Stimulated activated CD8-positive, alpha-beta memory T cell treated with anti-CD3 and anti-CD28 coated beads, Interleukin-15, amount 100 ng/mL, for 4 hours (primary cell): ENCODE data around the gene FRMD4A.
"Not testable (repeated sequence)": the region's sequence is repeated elsewhere in the genome, so short reads cannot be mapped to it uniquely, and the experiment has no call there.

Experiments
- DNase-seq, 2 donors: peaks; one replicate each; pipeline ENCODE4 v3.0.0-alpha.2; 2020; ENCODE audit warnings: low read depth in 2 of 2

FRMD4A gene

DNA sequence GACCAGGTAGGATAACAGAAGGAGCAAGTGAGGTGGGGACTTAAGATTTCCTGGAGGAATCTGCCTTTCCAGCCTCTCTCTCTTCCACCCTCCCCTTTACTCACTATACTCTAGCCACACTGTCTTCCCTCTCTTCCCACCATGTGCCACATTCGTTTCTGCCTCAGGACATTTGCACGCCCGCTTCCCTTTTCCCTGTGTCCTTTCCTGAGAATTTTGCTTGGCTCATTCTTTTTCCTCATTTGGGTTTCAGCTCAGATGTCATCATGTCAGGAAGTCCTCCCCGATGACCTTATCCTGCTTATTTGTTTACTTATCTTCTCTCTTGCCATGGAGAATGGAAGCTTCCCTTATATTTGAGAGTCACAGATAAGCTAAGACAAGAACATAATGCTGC, 380.2 kb downstream of the FRMD4A start:
- no peak for DNase-seq

DNA sequence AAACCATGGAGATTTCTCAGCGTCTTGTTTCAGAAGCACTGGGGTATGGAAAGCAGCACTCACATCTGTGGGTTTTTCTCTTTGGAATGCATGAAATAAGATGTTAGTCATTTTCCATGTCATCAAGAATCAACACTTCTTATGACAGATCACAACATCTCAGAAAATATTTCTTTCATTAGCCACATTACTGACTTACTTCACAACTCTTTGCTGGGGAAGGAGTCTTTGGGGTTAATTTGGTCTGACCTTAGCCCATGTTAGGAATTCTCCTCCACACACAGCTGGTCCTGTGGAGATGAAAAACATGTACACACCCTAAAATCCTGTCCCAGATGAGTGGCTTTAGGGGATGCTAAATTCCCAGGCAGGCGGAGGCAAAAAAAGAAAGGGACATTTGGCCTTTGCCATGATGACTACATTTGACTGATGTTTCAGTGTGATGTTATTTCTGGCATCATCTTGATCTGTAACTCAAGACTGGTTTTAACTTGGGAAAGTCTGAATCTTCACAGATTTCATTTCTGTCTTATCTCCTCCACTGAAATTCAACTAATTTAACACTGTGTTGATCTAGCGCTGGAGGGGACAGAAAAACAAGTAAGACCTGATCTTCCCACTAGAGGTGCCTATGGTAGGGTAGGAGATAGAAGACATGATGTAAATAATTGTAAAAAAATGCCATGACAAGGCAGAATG, 380.7 kb downstream of the FRMD4A start:
- DNase-seq: no peak

DNA sequence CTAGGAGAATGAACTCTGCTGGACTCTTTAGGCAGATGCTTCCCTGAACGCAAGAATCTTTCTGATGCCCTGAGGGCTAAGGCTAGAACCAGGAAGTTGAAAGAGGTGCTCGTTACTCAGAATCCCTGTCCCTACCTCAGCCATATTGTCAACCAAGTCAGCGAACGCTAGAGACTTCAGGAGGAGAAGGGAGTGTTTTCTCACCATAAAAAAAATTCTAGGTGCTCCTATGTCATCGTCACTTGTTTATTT, 384.6 kb downstream of the FRMD4A start:
- no peak for DNase-seq

DNA sequence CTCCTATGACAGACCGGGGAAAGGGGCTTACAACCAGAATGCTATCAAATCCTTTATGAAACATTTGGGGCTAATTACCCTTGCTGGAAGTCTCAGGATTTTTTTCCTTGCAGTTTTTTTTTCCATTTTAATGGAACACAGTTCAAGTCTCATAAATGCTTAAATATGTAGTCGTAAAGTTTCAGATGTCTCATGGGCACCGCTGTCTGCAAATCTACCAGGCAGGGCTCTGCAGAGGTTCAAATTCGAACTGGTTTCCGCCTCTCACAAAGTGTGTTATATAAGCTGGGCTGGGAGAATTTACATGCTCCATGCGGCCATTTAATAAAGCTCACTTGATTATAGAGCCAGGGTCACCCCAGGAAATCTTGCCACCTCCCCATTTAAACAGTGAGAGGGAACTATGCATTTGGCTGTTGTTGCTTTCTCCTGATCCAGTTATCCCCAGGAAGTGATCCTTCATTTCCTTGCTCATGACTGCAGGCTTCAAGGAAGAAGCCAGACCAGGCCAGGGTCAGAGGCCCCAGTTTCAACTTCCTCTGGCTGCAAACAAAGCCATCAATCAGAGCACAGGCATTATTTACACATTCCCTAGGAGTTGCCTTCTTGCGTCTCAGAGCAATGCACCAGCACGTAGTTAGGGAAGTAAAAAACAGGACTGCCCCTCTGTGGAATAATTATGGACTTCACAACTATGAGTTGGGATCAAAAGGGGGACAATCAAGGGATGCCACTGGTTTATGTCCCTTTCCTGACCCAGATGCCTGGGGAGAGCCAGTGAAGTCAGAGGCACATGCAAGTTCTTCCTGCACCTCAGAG, 385.1 kb downstream of the FRMD4A start:
- DNase-seq: no peak

DNA sequence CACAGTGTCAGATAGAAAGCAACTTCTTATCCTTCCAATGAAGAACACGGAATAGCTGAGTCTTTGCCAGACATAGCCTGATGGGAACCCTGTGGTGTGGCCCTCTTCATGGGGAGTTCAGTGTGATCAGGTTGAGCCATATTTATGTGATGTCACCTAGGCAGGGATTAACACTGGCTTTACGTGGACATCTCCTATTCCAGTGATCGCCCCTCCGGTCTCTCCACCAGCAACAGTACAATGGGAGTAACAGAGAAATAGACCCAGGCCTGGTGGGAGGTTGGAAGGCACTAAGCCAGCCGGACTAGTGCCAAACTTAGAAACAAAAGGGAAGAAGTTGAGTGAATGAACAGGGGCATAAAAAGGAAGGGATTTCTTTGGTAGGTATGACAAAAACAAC, 385.9 kb downstream of the FRMD4A start:
- no peak for DNase-seq

DNA sequence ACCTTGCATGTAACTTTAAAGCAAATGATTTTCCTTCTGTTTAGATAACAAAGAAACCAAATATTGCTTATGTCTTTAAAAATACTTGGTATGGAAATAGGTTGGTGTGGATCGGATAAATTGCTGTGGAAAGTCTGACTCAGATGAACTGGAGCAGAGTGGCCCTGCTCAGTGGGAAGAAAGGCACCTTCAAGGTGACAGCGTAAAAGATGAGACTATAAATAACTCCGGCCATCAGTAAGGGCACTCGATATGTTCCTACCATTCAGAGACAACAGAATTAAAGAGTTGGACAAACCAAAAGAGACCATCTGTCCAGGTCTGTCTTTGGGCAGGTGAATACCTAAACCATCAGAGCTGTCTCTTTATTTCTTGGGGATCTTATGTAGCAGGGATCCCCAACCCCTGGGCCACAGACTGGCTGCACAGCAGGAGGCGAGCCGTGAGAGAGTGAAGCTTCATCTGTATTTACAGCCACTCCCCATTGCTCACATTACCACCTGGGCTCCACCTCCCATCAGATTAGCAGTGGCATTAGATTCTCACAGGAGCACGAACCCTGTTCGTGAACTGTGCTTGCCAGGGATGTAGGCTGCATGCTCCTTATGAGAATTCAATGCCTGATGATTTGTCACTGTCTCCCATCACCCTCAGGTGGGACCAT, 386.9 kb downstream of the FRMD4A start:
- DNase-seq: no peak

DNA sequence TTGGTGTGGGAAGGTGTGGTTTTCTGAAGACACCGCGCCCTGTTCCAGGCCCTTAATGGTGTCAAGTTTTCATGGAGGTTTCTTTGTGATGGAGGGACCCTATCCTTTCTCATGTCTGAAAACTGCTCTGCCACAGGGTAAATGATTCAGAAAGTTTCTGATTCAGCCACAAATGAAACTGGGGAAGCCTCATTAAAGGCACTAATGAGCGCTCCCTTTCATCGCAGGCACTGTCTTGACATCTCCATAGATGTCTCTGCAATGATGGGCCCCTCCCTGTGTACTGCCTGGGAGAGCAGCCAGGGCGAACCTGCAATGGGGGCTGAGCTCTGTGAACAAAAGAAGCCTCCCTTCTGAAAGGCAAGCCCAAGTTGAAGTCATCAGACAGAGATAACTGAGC, 388.7 kb downstream of the FRMD4A start:
- DNase-seq: no peak

DNA sequence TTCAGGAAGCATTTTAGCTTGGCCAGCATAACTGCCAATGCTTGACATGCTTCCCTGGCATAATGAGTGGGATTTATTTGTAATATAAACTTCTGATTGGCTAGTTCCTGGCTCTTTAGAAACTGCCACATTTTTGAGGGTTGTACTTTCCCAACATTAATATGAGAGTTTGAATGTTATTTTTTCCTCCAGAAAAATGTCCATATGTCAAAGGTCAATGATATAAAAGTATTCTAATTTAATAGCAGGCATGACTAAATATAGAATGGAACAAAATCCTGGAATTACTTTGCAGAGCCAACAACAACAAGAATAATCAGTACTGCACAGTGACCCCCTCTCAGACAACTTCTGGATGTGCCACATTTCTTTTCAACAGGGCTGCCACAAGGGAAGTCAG, 391.3 kb downstream of the FRMD4A start:
- DNase-seq: no peak

DNA sequence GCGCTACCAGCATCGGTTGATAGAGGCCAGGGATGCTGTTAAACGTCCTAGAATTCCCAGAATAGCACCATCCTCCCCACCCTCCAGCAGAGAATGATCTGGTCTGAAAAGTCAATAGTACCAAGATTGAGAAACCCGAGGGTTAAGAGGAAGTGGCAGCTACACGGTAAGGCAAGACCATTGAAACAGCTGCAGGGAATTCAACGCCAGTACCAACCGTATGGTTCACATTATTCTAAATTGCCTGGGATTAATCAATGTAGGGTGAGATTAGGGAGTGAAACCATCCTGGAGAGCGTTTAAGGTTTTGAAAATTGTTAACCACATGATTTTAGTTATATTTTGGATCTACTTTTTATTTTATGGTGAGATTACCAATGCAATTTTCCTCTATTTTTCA, 391.8 kb downstream of the FRMD4A start:
- DNase-seq: no peak

DNA sequence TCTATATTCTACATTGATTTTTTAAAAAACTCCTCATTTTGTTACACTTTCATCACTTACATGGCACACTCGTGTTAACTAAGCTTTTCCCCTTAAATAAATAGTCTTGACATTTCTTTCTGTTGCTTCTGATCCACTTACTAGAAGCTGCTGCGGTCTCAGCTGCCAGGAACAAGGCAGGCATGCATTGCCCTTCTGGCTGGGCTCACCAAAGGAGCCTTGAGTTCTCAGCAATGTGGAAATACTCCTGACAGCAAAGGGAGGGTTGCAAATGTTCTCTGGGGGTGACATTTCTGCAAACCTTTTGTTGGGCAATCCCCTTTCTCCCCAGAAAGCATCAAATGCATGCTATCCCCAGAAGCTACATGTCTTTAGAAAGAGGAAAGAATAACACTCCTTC, 393.9 kb downstream of the FRMD4A start:
- no peak for DNase-seq

DNA sequence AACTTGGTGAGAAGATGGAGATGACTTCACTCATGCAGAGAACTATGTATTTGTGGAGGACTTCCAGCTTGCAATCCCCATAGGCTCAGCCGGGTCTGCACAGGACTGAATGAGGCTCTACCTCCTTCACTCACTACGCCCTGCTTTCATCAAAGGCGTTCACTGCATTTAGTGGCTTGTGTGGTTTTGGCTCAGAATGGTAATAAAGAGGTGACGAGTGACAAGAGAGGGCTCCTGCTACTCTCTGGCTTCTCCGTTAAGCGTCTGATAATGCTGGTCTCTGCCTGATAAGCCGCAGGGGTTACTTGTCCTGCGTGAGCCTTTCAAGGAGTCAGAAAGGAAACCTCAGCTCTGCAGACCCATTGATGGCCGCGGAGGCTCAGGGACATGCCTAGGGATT, 400.6 kb downstream of the FRMD4A start:
- no peak for DNase-seq

DNA sequence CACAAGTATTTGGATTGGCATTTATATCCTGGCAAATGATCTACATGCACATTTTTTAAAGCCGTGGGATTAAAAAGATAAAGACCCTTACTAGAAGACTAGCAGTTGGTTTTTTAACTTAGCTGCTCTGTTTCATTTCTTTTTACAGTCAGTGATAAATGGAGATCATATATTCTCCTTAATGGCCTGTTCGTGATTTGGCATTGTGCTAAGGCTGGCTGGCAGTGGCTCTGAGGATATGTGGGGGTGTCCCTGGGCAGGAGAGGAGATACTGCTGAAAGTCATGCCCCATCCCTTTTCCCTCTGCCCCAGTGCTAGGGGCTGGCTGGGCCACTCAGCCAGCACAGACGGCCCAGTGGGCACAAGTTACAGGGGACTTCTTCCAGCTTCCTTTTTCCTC, 402.3 kb downstream of the FRMD4A start:
- no peak for DNase-seq

DNA sequence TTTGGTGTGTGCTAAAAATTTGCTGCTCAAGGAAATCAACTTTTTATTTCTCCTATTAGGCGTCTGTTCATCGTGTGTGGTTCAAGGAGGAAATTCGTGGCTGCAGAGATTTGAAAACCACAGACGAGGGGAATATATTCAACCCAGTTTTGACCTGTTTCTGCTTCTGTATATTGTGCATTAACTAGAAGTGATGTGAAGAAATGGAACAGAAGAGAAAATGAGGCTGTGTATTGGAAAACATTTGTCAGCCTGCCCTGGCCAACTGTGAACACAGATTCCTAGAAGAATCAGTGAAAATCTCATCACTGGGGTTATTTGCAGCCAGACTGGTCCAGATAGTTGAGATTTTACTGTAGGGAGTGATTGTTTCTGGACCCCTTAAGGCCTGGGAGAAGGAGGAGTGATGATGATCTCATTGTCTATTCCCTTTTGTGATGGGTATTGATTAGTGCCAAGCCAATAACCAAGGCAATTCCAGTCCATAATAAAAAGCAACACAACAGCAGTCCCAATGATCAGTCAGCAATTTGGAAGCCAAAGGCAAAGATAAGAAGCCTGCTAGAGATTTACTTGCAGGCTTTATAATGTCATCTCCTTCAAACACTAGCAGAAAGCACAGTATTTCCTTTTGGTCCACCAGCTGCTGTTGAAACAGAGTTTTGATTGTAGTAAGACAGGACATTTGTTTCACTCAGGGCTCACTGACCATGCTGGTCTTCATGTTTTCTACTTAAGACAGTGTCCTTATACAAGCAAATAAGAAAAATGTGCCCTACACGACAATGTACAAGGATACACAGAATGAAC, 404.5 kb downstream of the FRMD4A start:
- DNase-seq: no peak

DNA sequence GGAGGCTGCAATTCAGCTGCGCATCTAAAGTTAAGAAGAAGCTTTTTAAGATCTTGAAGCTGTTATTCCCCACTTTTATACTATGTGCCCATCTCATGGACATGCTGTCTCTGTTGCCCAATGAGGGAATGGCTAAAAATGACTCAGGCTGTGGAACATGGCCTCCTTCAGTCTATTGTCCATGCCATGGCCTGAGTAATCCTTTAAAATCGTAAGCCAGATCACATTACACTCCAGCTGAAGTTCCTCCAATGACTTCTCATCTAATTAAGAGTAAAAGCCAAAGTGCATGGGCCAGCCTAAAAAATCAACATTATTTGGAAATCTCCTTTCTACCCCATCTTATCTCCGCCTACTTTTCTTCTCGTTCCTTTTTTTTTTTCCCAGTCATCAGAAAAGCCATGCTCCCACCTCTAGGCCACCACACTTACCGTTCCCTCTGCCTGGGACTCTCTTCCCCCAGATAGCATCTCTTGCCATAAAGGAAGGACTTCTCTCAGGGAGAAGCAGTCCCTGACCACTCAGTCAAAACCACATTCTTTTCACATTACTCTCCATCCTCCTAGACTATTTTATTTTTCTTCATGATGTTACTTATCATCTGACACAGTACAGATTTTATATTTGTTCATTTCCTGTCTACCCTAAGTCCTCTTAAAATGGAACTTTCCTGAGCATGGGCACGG, 406.5 kb downstream of the FRMD4A start:
- no peak for DNase-seq

DNA sequence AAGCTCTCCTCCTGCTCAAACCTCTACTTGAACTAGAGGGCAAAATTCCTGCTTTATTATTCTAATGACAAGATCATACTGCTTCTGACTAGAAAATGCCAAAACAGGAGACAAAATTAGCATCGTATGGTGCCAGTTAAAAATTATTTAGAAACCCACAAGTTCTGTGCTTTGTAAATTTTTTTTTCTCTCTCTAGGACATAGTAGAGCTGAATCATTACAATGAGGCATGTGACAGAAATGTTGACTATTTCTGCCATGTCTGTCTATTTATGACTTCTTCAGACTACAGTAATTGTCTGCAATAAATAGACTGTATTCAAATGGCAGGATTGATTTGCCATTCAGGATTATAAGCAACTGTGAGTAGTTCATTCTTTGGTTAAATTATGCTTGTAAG, 408.1 kb downstream of the FRMD4A start:
- no peak for DNase-seq

DNA sequence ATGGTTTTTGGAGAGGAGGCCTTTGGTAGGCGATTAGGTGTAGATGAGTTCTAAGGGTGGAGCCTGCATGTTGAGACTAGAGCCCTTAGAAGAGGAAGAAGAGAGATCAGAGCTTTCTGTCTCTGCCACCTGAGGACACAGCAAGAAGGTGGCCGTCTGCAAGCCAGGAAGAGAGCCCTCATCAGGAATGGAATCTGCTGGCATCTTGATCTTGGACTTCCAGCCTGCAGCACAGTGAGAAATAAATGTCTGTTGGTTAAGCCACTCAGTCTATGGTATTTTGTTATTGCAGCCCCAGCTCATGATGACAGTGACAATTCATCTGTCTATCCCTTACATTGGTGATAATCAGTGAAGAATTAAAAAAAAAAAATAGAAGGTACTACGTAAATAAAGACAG, 408.8 kb downstream of the FRMD4A start:
- DNase-seq: no peak

DNA sequence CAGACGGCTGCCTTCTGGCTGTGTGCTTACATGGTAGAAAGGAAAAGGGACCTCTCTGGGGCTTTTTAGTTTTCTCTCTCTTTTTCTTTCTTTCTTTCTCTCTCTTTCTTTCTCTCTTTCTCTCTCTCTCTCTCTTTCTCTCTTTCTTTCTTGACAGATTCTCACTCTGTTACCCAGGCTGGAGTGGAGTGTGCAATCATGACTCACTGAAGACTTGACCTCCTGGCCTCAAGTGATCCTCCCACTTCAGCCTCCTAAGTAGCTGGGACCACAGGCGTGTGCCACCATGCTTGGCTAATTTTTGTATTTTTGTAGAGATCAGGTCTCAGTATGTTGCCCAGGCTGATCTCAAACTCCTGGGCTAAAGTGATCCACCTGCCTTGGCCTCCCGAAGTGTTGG, 409.6 kb downstream of the FRMD4A start:
- not testable (repeated sequence) for DNase-seq

DNA sequence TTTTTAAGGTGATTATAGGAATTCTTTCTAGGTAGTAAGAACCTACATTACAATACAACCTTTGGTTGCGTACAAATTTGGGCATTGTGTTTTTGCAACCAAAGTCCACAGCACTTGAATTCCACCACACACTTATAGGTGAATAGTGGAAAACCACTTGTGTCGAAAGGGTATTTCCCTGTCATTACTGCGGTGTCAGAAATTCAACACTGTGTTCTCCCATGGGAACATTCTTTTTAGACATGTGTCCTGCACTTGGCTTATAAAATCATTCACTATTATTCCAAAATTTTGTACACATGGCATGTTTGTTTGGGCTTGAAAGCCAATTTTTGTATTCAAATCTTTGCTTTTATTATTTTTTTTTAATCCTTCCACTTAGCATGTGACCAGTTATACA, 410.3 kb downstream of the FRMD4A start:
- DNase-seq: no peak

DNA sequence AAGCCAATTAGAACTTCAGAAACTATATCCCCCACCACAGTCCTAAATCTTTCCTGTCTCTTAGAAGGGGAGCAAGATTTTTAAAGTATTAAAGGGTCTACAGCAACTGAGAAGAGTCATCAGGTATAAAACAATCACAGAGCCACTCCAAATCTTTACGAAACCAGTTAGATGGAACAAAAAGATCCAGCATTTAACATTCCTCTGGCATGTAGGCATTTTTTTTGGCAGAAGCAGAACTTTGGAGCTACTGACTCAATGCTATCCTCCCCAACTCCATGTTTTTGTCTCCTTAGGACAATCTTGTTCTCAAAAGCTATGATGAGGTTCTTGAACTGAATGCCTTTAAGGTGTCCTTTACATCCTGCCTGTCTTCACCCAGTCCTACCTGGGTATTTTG, 410.7 kb downstream of the FRMD4A start:
- no peak for DNase-seq

DNA sequence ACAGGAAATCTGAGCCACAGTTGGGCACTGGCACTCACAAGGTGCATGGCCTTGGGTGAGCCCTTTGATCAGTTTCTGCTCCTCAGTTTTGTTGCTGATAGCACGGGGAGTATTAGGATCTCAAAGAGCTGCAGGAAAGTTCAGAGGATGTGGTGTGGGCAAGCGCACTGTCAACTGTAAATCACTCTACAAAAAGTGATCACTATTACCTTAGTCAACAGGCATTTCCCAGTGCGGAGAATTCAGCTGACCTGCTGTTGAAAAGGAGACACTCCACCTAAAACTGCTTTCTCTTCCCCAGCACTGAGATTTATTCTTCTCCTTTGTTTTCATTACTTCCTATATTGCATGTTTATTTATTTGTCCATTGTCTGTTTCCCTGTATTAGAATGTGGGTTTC, 412.9 kb downstream of the FRMD4A start:
- no peak for DNase-seq

DNA sequence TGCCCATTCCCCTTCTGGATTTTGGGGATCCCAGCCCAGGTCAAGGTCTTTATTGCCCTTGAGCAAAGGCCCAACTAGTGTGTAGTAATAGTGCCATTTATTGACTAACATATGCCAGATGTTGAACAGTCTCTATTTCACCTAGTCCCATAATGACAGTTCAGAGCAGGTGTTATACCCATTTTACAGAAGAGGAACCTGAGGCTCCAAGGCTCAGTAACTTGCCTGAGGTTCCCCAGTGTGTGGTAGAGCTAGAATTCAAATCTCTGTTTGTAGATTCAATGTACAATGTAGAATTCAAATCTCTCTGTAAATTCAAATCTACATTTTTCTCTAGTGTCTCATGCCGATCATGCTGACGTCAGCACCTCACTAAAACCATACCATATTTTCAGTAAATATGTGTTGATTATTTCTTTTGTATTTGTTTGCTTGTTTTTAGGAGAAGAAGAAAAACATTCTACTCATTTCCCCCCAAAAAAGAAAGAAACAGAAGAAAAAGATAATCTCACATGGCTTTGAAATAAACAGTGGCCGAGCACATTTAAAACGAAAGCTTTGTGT, 414.3 kb downstream of the FRMD4A start:
- no peak for DNase-seq

DNA sequence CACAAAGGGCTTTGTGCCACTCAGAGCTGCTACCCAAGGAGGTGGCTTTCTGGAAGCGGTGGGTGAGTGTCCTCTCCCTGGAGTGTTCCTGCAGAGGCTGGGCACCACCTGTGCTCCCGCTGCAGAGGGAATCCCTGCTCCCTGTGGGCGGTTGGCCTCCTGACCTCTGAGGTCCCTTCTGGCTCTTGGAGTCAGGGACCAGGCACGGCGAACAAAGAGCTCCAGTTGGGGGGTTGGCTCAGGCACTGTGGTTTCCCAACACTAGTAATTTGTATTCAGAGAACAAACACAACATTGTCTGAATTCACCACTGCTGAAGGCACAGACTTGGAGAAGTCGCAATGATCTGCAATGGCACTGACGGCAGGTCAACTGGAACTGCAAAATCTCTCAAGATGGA, 415.0 kb downstream of the FRMD4A start:
- DNase-seq: no peak
